ENCODE results near the gene MRPL10.
A peak's percentile ranks its signal among the peaks of the same experiment; 100 is the strongest.

DNA sequence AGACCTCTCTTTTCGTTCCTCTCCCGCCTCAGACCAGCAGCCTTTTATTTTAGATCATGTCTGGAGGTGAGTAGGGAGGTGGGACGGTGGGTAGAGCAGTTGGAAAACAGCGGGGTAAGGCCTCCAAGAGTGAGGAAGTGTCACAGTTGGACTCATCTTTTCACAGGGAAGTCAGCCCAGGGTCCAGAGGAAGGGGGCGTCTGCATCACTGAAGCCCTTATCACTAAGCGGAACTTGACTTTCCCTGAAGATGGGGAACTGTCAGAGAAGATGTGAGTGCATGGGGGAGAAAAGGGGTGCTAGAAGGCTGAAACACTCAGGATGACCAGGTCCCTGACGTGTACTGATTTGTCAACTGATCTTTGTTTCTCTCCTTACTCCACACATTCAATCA lies 590 bp upstream of the MRPL10 start:
- no peak for TF ChIP-seq POLR2AphosphoS5 (IDR thresholded peaks at IDR 0.05; ENCODE audit: low read depth, low read length)
- no peak for TF ChIP-seq FOSL1 (IDR thresholded peaks at IDR 0.05; ENCODE audit: low read depth)
- TF ChIP-seq RAD21 (IDR thresholded peaks at IDR 0.05; ENCODE audit: low read depth), result no peak
- TF ChIP-seq, protein P1, sequence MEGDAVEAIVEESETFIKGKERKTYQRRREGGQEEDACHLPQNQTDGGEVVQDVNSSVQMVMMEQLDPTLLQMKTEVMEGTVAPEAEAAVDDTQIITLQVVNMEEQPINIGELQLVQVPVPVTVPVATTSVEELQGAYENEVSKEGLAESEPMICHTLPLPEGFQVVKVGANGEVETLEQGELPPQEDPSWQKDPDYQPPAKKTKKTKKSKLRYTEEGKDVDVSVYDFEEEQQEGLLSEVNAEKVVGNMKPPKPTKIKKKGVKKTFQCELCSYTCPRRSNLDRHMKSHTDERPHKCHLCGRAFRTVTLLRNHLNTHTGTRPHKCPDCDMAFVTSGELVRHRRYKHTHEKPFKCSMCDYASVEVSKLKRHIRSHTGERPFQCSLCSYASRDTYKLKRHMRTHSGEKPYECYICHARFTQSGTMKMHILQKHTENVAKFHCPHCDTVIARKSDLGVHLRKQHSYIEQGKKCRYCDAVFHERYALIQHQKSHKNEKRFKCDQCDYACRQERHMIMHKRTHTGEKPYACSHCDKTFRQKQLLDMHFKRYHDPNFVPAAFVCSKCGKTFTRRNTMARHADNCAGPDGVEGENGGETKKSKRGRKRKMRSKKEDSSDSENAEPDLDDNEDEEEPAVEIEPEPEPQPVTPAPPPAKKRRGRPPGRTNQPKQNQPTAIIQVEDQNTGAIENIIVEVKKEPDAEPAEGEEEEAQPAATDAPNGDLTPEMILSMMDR (IDR thresholded peaks at IDR 0.05 in 2 of 3, conservative IDR thresholded peaks at IDR 0.05 in 1 of 3; ENCODE audit: borderline replicate concordance in 1 of 3, insufficient read depth in 1 of 3, low read depth in 2 of 3, low read length in 2 of 3), result no peak
- TF ChIP-seq YY1 (IDR thresholded peaks at IDR 0.05; ENCODE audit: extremely low read depth, insufficient replicate concordance, low read depth, low read length), result no peak
- TF ChIP-seq POLR2A (IDR thresholded peaks at IDR 0.05; ENCODE audit: borderline replicate concordance, extremely low read depth, insufficient read depth, insufficient read length), result peak; percentile 1
- no peak for TF ChIP-seq SP1 (IDR thresholded peaks at IDR 0.05; ENCODE audit: low read depth)
- no peak for TF ChIP-seq ZNF274 (IDR thresholded peaks at IDR 0.05; ENCODE audit: low read depth, low read length)

Measured in HCT116 (cell line).